Gastroesophageal sphincter (tissue), 4 donors: ENCODE data around the gene LSG1. TPM values are rescaled to one million over a fixed set of nuclear protein-coding genes. Genes with fewer than 3 reads are reported as not detected.

Experiments used
- ATAC-seq: fragments of 150-250 bp; one replicate; pipeline ENCODE4 v1.9.1; 2016; ENCODE audit warnings: mild to moderate bottlenecking, moderate library complexity
- H3K27ac ChIP-seq, 4 donors: fragments of 200-600 bp; sonication (generic) in 3 of 4; 1 replicate in 3 of 4; 2 replicates in 1 of 4; pipeline ENCODE4 v1.5.1; 2016 to 2019
- H3K27me3 ChIP-seq: fragments of 200-600 bp; sonication (generic); one replicate; pipeline ENCODE4 v1.5.1; 2019
- H3K36me3 ChIP-seq, 2 donors: fragments of 200-600 bp; sonication (generic); one replicate each; pipeline ENCODE4 v1.5.1; 2019; ENCODE audit warnings: control low read depth in 1 of 2
- H3K4me1 ChIP-seq, 3 donors: fragments of 200-600 bp; sonication (generic); 1 replicate in 2 of 3; 2 replicates in 1 of 3; pipeline ENCODE4 v1.5.1; 2016 to 2019; ENCODE audit warnings: control low read depth in 2 of 3
- H3K4me3 ChIP-seq, 2 donors: fragments of 200-600 bp; sonication (generic); one replicate each; pipeline ENCODE4 v1.5.1; 2019; ENCODE audit warnings: mild to moderate bottlenecking in 1 of 2, moderate library complexity in 1 of 2
- H3K9me3 ChIP-seq, 3 donors: fragments of 200-600 bp; sonication (generic); one replicate each; pipeline ENCODE4 v1.5.1; 2017 to 2019; ENCODE audit warnings: control low read depth in 2 of 3
- EP300 ChIP-seq: sonication (generic); formaldehyde crosslinking; IDR thresholded peaks from one replicate; pipeline ENCODE4 v1.6.1; 2017; ENCODE audit warnings: antibody characterized with exemption, mild to moderate bottlenecking
- POLR2A ChIP-seq, 2 donors: fragments of 450-650 bp; IDR thresholded peaks; one replicate each; pipeline ENCODE4 v1.6.1; 2017; ENCODE audit warnings: antibody characterized with exemption in 2 of 2, mild to moderate bottlenecking in 2 of 2, moderate library complexity in 1 of 2
- POLR2AphosphoS5 ChIP-seq: sonication (generic); formaldehyde crosslinking; IDR thresholded peaks from one replicate; pipeline ENCODE4 v1.6.1; 2017; ENCODE audit warnings: antibody characterized with exemption
- WGBS, 2 donors: methylation state at CpG; one replicate each; pipeline ENCODE4 v1.1.5; 2018; ENCODE audit warnings: low coverage in 1 of 2; 5-methylcytosine and 5-hydroxymethylcytosine counted together
- total RNA-seq, 4 donors: library from RNA; depleted of rRNA; stranded (reverse); fragments of >200 nt; gene quantifications; one replicate each; pipeline ENCODE4 v1.1.0, GENCODE V29; 2016
- TF ChIP-seq, protein P1 (sequence below), 4 experiments: fragments of 200-600 bp in 2 of 4; fragments of 450-650 bp in 2 of 4; sonication (generic) in 1 of 4; IDR thresholded peaks; one replicate each; pipeline ENCODE4 v1.5.1; 2017 to 2019; ENCODE audit warnings: antibody characterized with exemption in 4 of 4, mild to moderate bottlenecking in 2 of 4, moderate library complexity in 2 of 4

Gene LSG1
- total RNA-seq, 4 donors from 2014 or later = 23.0 to 30.3 (median 28.3) TPM

DNA sequence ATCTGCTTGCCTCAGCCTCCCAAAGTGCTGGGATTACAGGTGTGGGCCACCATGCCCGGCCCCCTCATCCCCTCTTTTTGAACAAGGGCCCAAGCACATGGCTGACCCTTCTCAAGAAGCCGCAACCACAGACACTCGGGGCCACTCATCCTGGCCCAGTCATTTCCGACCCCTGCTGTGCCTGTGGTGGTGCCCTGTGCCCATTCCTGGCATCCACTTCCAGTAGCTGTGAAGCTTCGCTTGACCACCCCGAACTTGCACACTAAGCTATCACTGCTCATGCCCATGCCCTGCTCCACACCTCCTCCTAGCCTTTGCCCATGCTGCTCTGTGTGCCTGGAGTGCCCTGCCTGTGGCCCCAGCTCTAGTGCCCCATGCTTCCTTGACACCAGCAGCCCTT is 47.0 kb downstream of the LSG1 start:
- WGBS, 2 donors = 100% methylated on average over 4 of the region's 6 CpGs; no CpG with 5 or more reads in 1 of the 2 donors
- H3K27me3 ChIP-seq = no peaks in the 10 kb centered on the region
- ATAC-seq = no peak
- no peaks in the 10 kb centered on the region for H3K9me3 ChIP-seq
- no peak overlapping the region for H3K27ac ChIP-seq
- H3K36me3 ChIP-seq = peaks cover 0 to 34% of the 10 kb centered on the region in 2 donors
- TF ChIP-seq, protein P1, sequence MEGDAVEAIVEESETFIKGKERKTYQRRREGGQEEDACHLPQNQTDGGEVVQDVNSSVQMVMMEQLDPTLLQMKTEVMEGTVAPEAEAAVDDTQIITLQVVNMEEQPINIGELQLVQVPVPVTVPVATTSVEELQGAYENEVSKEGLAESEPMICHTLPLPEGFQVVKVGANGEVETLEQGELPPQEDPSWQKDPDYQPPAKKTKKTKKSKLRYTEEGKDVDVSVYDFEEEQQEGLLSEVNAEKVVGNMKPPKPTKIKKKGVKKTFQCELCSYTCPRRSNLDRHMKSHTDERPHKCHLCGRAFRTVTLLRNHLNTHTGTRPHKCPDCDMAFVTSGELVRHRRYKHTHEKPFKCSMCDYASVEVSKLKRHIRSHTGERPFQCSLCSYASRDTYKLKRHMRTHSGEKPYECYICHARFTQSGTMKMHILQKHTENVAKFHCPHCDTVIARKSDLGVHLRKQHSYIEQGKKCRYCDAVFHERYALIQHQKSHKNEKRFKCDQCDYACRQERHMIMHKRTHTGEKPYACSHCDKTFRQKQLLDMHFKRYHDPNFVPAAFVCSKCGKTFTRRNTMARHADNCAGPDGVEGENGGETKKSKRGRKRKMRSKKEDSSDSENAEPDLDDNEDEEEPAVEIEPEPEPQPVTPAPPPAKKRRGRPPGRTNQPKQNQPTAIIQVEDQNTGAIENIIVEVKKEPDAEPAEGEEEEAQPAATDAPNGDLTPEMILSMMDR (IDR thresholded peaks at IDR 0.05) = no peak
- no peak for TF ChIP-seq POLR2A (IDR thresholded peaks at IDR 0.05)
- no peak for TF ChIP-seq EP300
- TF ChIP-seq POLR2AphosphoS5 = no peak
- H3K4me3 ChIP-seq = no peak overlapping the region
- no peaks in the 10 kb centered on the region for H3K4me1 ChIP-seq

DNA sequence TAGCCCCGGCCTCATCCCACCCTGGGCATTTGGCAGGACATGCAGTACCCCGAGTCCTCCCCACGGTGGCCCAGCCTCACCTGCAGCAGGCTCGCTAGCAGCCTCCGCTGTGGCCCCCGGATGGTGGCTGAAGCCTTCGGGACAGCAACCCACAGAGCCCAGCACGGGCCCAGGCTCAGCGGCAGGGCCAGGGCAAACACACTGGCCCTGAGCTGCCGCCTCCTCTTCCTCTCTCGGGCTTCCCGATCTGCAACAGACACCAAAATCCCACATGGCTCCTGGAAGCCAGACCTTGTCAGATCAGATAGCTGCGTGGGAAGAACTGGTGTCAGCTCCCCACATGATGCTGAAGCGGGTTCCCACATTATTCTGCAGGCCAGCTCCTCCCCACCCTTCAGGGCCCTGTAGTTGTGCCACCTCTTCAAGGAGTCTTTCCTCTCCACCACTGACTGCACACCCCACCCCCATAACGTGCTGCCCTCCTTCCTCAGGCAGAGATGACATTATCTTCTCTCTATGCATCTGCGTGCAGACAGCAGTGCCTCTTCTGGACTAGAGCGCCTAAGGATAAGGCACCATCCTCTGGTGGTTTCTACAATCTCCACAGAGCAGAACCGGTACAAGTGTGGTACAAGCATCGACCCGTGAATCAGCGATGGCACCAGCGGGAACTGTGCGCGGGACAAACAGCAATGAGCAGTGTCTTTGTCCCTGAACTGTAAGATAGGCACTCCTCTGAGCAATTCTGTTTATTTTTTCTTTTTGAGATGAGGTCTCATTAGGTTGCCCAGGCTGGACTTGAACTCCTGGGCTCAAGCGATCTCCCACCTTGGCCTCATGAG is 48.3 kb downstream of the LSG1 start:
- WGBS, 2 donors = 95 to 97% methylated on average over 6 to 15 of the region's 25 CpGs
- Histone ChIP-seq H3K9me3 (no peaks in the 10 kb centered on the region), H3K27ac (no peak overlapping the region), H3K27me3 (no peaks in the 10 kb centered on the region), H3K36me3 (peaks cover 0 to 34% of the 10 kb centered on the region in 2 donors), H3K4me3 (no peak overlapping the region), H3K4me1 (no peaks in the 10 kb centered on the region)
- ATAC-seq = no peak
- TF ChIP-seq, protein P1 (IDR thresholded peaks at IDR 0.05) = no peak
- no peak for TF ChIP-seq EP300
- TF ChIP-seq POLR2AphosphoS5 = no peak
- no peak for TF ChIP-seq POLR2A (IDR thresholded peaks at IDR 0.05)

DNA sequence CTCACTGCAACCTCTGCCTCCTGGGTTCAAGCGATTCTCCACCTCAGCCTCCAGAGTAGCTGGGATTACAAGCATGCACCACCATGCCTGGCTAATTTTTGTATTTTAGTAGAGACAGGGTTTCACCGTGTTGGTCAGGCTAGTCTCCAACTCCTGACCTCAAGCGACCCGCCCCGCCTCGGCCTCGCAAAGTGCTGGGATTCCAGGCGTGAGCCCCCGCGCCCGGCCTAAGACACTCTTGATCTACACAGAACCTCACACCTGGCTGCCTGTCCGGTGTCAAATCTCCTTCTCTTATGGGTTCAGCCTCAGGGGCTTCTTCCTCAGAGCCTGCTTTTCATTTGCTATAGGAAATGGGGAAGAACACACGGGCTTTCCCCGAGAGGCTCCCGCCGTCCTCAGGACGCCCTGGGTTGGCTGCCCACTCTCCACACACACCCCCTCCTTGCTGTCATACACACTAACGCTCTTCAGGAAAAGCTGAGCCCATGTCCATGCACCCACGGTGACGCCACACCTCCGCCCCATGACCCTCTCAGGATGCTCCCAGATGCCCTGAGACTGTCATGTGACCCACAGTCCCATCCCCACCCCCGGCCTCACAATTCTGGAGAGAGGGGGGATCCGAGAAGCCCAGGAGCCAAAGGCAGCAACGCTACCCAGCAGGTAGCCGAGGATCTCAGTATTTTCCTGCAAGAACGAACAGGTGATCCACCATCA is 49.2 kb downstream of the LSG1 start:
- H3K4me3 ChIP-seq = no peak overlapping the region
- TF ChIP-seq, protein P1 (IDR thresholded peaks at IDR 0.05) = no peak
- TF ChIP-seq EP300 = no peak
- TF ChIP-seq POLR2A (IDR thresholded peaks at IDR 0.05) = no peak
- no peak for TF ChIP-seq POLR2AphosphoS5
- no peak overlapping the region for H3K27ac ChIP-seq
- peaks cover 0 to 28% of the 10 kb centered on the region in 2 donors for H3K36me3 ChIP-seq
- no peak for ATAC-seq
- H3K9me3 ChIP-seq = no peaks in the 10 kb centered on the region
- H3K27me3 ChIP-seq = no peaks in the 10 kb centered on the region
- 86 to 89% methylated on average over 7 to 11 of the region's 26 CpGs for WGBS, 2 donors
- no peaks in the 10 kb centered on the region for H3K4me1 ChIP-seq

DNA sequence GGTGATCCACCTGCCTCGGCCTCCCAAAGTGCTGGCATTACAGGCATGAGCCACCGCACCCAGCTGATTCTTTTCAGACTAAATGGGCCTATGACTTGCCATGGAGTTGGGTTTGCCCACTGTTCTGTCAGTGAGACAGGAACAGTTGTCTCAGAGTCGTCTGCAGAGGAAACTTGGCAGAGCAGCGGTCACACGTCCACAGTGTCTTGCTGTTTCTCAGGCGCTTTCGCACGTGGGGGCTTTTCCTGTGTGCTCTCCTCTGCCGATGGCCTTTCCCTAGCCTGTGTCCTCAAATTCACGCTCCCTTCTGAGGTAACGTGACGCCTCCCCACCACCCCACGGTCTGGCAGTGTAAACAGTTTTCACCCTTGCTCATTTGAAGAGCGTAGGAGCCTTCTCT is 50.0 kb downstream of the LSG1 start:
- ATAC-seq = no peak
- Histone ChIP-seq H3K27ac (no peak overlapping the region), H3K9me3 (no peaks in the 10 kb centered on the region), H3K4me3 (no peak overlapping the region), H3K27me3 (no peaks in the 10 kb centered on the region), H3K4me1 (no peaks in the 10 kb centered on the region), H3K36me3 (peaks cover 0 to 19% of the 10 kb centered on the region in 2 donors)
- 81 to 94% methylated on average over 3 to 14 of the region's 14 CpGs for WGBS, 2 donors
- TF ChIP-seq, protein P1 (IDR thresholded peaks at IDR 0.05) = no peak
- no peak for TF ChIP-seq POLR2A (IDR thresholded peaks at IDR 0.05)
- TF ChIP-seq POLR2AphosphoS5 = no peak
- no peak for TF ChIP-seq EP300
